H9 (cell line): ENCODE results near the gene OOEP. TPM values are rescaled to one million over a fixed set of nuclear protein-coding genes. Genes with fewer than 3 reads are reported as not detected.

Experiments
- DNase-seq: peaks from one replicate; pipeline ENCODE4 v3.0.0-alpha.2; 2017
- H2AFZ ChIP-seq: one replicate; pipeline ENCODE4 v1.6.1; 2013; ENCODE audit warnings: mild to moderate bottlenecking, low read length, control low read depth, moderate library complexity
- H2AK5ac ChIP-seq: 2 replicates; pipeline ENCODE4 v1.6.1; 2013; ENCODE audit warnings: low read length, control low read depth, mixed read lengths; ENCODE audit not compliant: insufficient read length
- H2BK120ac ChIP-seq: one replicate; pipeline ENCODE4 v1.6.1; 2013; ENCODE audit warnings: low read depth, mild to moderate bottlenecking, low read length, control low read depth, inconsistent platforms; ENCODE audit not compliant: poor library complexity, severe bottlenecking
- H2BK12ac ChIP-seq: 2 replicates; pipeline ENCODE4 v1.6.1; 2013; ENCODE audit warnings: low read length, control low read depth, mixed read lengths, low read depth; ENCODE audit not compliant: insufficient read length
- H2BK15ac ChIP-seq: 2 replicates; pipeline ENCODE4 v1.6.1; 2013; ENCODE audit warnings: low read depth, low read length, control low read depth
- H2BK20ac ChIP-seq: one replicate; pipeline ENCODE4 v1.6.1; 2013; ENCODE audit warnings: low read depth, mild to moderate bottlenecking, low read length, control low read depth, inconsistent platforms; ENCODE audit not compliant: poor library complexity, severe bottlenecking
- H2BK5ac ChIP-seq: 2 replicates; pipeline ENCODE4 v1.6.1; 2013; ENCODE audit warnings: low read length, control low read depth, mixed read lengths; ENCODE audit not compliant: insufficient read length
- H3K14ac ChIP-seq: 2 replicates; pipeline ENCODE4 v1.6.1; 2013; ENCODE audit warnings: low read length, control low read depth; ENCODE audit not compliant: insufficient read depth
- H3K18ac ChIP-seq: 2 replicates; pipeline ENCODE4 v1.6.1; 2013; ENCODE audit warnings: low read depth, mild to moderate bottlenecking, mixed read lengths, low read length, control low read depth; ENCODE audit not compliant: insufficient read length
- H3K23ac ChIP-seq: 2 replicates; pipeline ENCODE4 v1.6.1; 2013; ENCODE audit warnings: low read length, control low read depth, mixed read lengths, low read depth; ENCODE audit not compliant: insufficient read length
- H3K23me2 ChIP-seq: 2 replicates; pipeline ENCODE4 v1.6.1; 2013; ENCODE audit warnings: low read depth, mild to moderate bottlenecking, mixed read lengths, low read length, control low read depth; ENCODE audit not compliant: insufficient read length, poor library complexity, severe bottlenecking
- H3K27ac ChIP-seq: 2 replicates; pipeline ENCODE4 v1.5.1; 2013; ENCODE audit warnings: low read length, control low read depth, mixed read lengths, low read depth; ENCODE audit not compliant: insufficient read length
- H3K27me3 ChIP-seq: 2 replicates; pipeline ENCODE4 v1.6.1; 2013; ENCODE audit warnings: low read length, control low read depth, inconsistent platforms; ENCODE audit not compliant: insufficient read depth
- H3K4ac ChIP-seq: 2 replicates; pipeline ENCODE4 v1.6.1; 2013; ENCODE audit warnings: low read depth, mild to moderate bottlenecking, control low read depth, inconsistent platforms, low read length, moderate library complexity
- H3K4me1 ChIP-seq: 2 replicates; pipeline ENCODE4 v1.6.1; 2013; ENCODE audit warnings: low read length, control low read depth, inconsistent platforms; ENCODE audit not compliant: insufficient read depth
- H3K4me2 ChIP-seq: 2 replicates; pipeline ENCODE4 v1.6.1; 2013; ENCODE audit warnings: low read length, control low read depth, mixed read lengths; ENCODE audit not compliant: insufficient read length, insufficient read depth
- H3K56ac ChIP-seq: 2 replicates; pipeline ENCODE4 v1.6.1; 2013; ENCODE audit warnings: low read depth, mild to moderate bottlenecking, mixed read lengths, low read length, control low read depth; ENCODE audit not compliant: insufficient read length
- H3K79me1 ChIP-seq: 2 replicates; pipeline ENCODE4 v1.6.1; 2013; ENCODE audit warnings: low read depth, mild to moderate bottlenecking, moderate library complexity, low read length, control low read depth, inconsistent platforms; ENCODE audit not compliant: insufficient read depth, poor library complexity, severe bottlenecking
- H3K79me2 ChIP-seq: 2 replicates; pipeline ENCODE4 v1.6.1; 2013; ENCODE audit warnings: low read length, control low read depth, inconsistent platforms; ENCODE audit not compliant: insufficient read depth
- H3K9ac ChIP-seq: 2 replicates; pipeline ENCODE4 v1.6.1; 2013; ENCODE audit warnings: low read length, control low read depth, mixed read lengths; ENCODE audit not compliant: insufficient read length; ENCODE audit errors: extremely low read depth
- H3K9me3 ChIP-seq: one replicate; pipeline ENCODE4 v1.6.1; 2013; ENCODE audit warnings: low read depth, low read length, inconsistent platforms; ENCODE audit not compliant: control insufficient read depth
- H3T11ph ChIP-seq: one replicate; pipeline ENCODE4 v1.6.1; 2013; ENCODE audit warnings: mild to moderate bottlenecking, low read length, control low read depth, inconsistent platforms
- H4K20me1 ChIP-seq: one replicate; pipeline ENCODE4 v1.6.1; 2013; ENCODE audit not compliant: control insufficient read depth, insufficient read length, insufficient read depth
- H4K5ac ChIP-seq: 2 replicates; pipeline ENCODE4 v1.6.1; 2013; ENCODE audit warnings: low read depth, mild to moderate bottlenecking, mixed read lengths, low read length, control low read depth; ENCODE audit not compliant: insufficient read length
- H4K8ac ChIP-seq: replicated peaks from 2 replicates; pipeline ENCODE4 v1.6.1; 2013; ENCODE audit warnings: low read length, control low read depth, mixed read lengths, low read depth; ENCODE audit not compliant: insufficient read length
- H4K91ac ChIP-seq: 2 replicates; pipeline ENCODE4 v1.6.1; 2013; ENCODE audit warnings: low read depth, mild to moderate bottlenecking, moderate library complexity, mixed read lengths, low read length, control low read depth; ENCODE audit not compliant: insufficient read length
- H3K27ac Mint-ChIP-seq, 3 experiments: 2 replicates in 2 of 3; 3 replicates in 1 of 3; pipeline ENCODE4 v1.8.0; 2020 to 2021; ENCODE audit warnings: mixed read lengths in 3 of 3, mild to moderate bottlenecking in 1 of 3, moderate library complexity in 1 of 3
- H3K27me3 Mint-ChIP-seq: 2 replicates; pipeline ENCODE4 v1.8.0; 2021; ENCODE audit warnings: low read depth, mild to moderate bottlenecking, moderate library complexity, mixed read lengths
- H3K36me3 Mint-ChIP-seq, 3 experiments: 2 replicates in 2 of 3; 3 replicates in 1 of 3; pipeline ENCODE4 v1.8.0; 2020 to 2021; ENCODE audit warnings: low read depth in 3 of 3, mixed read lengths in 3 of 3; ENCODE audit not compliant: insufficient read depth in 1 of 3
- H3K4me1 Mint-ChIP-seq, 2 experiments: 2 replicates each; pipeline ENCODE4 v1.8.0; 2020; ENCODE audit warnings: mixed read lengths in 2 of 2
- H3K4me3 Mint-ChIP-seq, 2 experiments: 2 replicates in 1 of 2; 3 replicates in 1 of 2; pipeline ENCODE4 v1.8.0; 2020 to 2021; ENCODE audit warnings: mild to moderate bottlenecking in 2 of 2, mixed read lengths in 2 of 2, moderate library complexity in 1 of 2
- H3K9me3 Mint-ChIP-seq, 2 experiments: 2 replicates in 1 of 2; 3 replicates in 1 of 2; pipeline ENCODE4 v1.8.0; 2020; ENCODE audit warnings: mild to moderate bottlenecking in 2 of 2, mixed read lengths in 2 of 2, moderate library complexity in 1 of 2
- CTCF ChIP-seq: fragments of 200-600 bp; sonication (generic); conservative IDR thresholded peaks from 3 replicates; pipeline ENCODE4 v1.8.0; 2021; ENCODE audit warnings: antibody characterized with exemption, mild to moderate bottlenecking
- WGBS: extraction: QIAGEN DNeasy Blood & Tissue Kit; methylation state at CpG from one replicate; pipeline ENCODE4 v1.1.7; 2013; ENCODE audit warnings: missing lambda C conversion rate, low lambda C conversion rate, mixed read lengths; ENCODE audit not compliant: insufficient read length; ENCODE audit errors: extremely low coverage; 5-methylcytosine and 5-hydroxymethylcytosine counted together
- total RNA-seq: library from RNA; stranded (reverse); gene quantifications from 2 replicates; pipeline ENCODE4 v1.2.1, GENCODE V29; 2021

Gene OOEP
- total RNA-seq, 1 experiment from 2014 or later, result not detected

DNA sequence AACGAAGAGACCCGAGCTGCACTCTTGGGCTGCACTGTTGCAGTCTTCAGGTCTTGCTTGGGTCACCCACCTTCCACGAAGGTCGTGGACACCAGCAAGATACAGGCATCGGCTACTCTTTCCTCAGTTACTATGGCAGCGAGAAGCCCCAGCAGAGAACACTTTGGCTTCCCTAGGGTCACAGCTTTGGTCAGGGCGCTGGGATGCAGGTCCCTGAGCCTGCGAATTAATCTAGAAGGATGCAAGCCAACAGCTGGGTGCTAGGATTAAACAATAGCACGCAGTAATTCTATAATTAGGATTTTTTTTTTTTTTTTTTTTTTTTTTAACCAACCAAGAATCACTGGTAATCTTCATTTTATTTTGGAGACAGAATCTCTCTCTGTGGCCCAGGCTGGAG is 5.1 kb downstream of the OOEP start:
- no peak for TF ChIP-seq CTCF
- Mint-ChIP-seq H3K27ac (no peak overlapping the region), H3K9me3 (peaks cover 0 to 5% of the 10 kb centered on the region in 2 experiments; a peak in 3 of 5 replicates), H3K36me3 (peaks cover 0 to 2% (median 0%) of the 10 kb centered on the region in 3 experiments; a peak in 1 of 7 replicates), H3K4me3 (no peak overlapping the region), H3K4me1 (peaks cover 10 to 13% of the 10 kb centered on the region in 2 experiments), H3K27me3 (peaks cover 2% of the 10 kb centered on the region; the same call in 1 of the 2 replicates)
- Histone ChIP-seq H3K9ac (no peak overlapping the region), H2BK5ac (no peak overlapping the region), H3K79me2 (no peaks in the 10 kb centered on the region), H3K14ac (no peak overlapping the region), H2BK20ac (no peak overlapping the region), H3K9me3 (no peaks in the 10 kb centered on the region), H3K4ac (no peak overlapping the region), H3K23ac (no peak overlapping the region), H2BK15ac (no peak overlapping the region), H4K20me1 (no peaks in the 10 kb centered on the region), H2AK5ac (no peak overlapping the region), H3K27ac (no peak overlapping the region), H4K5ac (no peak overlapping the region), H2BK12ac (no peak overlapping the region), H3K4me1 (peaks cover 2% of the 10 kb centered on the region; the same call in 1 of the 2 replicates), H3K56ac (no peak overlapping the region), H3K23me2 (no peaks in the 10 kb centered on the region), H3K18ac (no peak overlapping the region), H3K79me1 (no peaks in the 10 kb centered on the region), H4K91ac (no peak overlapping the region), H3K27me3 (no peaks in the 10 kb centered on the region), H3T11ph (no peak overlapping the region), H2BK120ac (no peak overlapping the region), H4K8ac (no peak overlapping the region), H2AFZ (no peak overlapping the region), H3K4me2 (no peak overlapping the region)
- DNase-seq, result no peak
- no CpG with 5 or more reads among the region's 9 CpGs for WGBS
